Kidney capillary endothelial cell (primary cell): ENCODE measurements around the gene HINT2.
A peak's percentile ranks its signal among the peaks of the same experiment; 100 is the strongest.

Experiments used
- DNase-seq: peaks from one replicate; pipeline ENCODE4 v3.0.0-alpha.2; 2018; ENCODE audit warnings: low spot score

The HINT2 gene

GRCh38 chr9:35840881-35841644, 26.2 kb upstream of the HINT2 start:
- DNase-seq, result no peak

GRCh38 chr9:35839926-35840325, 25.1 kb upstream of the HINT2 start:
- no peak for DNase-seq

- no peak for DNase-seq
Observed at GRCh38 chr9:35836595-35836994, 21.8 kb upstream of the HINT2 start.

GRCh38 chr9:35835766-35836165, 20.9 kb upstream of the HINT2 start:
- DNase-seq, result no peak

- no peak for DNase-seq
Observed at GRCh38 chr9:35835216-35835632, 20.4 kb upstream of the HINT2 start.

- DNase-seq, result no peak
Observed at GRCh38 chr9:35834260-35835215, 19.7 kb upstream of the HINT2 start.

- no peak for DNase-seq
Observed at GRCh38 chr9:35832814-35833213, 18.0 kb upstream of the HINT2 start.

- DNase-seq, result no peak
Observed at GRCh38 chr9:35831040-35831439, 16.2 kb upstream of the HINT2 start.

- DNase-seq, result no peak
Observed at GRCh38 chr9:35829764-35830096, 14.9 kb upstream of the HINT2 start.

- peak; percentile 79 for DNase-seq
Observed at GRCh38 chr9:35829084-35829763, 14.4 kb upstream of the HINT2 start, which contains the start of gene TMEM8B. TSS of gene TMEM8B (plus strand) at chr9:35829228. CDS start at chr9:35829448, 220 bp downstream.

GRCh38 chr9:35828716-35829083, 13.9 kb upstream of the HINT2 start, which contains the start of gene FAM221B:
TSS of gene FAM221B (minus strand) at chr9:35828732. CDS start at chr9:35826161, 2,571 bp downstream.
- no peak for DNase-seq

GRCh38 chr9:35827486-35827885, 12.6 kb upstream of the HINT2 start:
- DNase-seq, result no peak

- DNase-seq, result peak; percentile 70
Observed at GRCh38 chr9:35826071-35826701, 11.3 kb upstream of the HINT2 start.

- no peak for DNase-seq
Observed at GRCh38 chr9:35822926-35823325, 8.1 kb upstream of the HINT2 start.

GRCh38 chr9:35820076-35820475, 5.2 kb upstream of the HINT2 start:
- DNase-seq, result no peak

GRCh38 chr9:35818341-35818740, 3.5 kb upstream of the HINT2 start:
- no peak for DNase-seq

GRCh38 chr9:35816708-35817107, 1.9 kb upstream of the HINT2 start:
- no peak for DNase-seq

GRCh38 chr9:35814106-35814840, 569 bp downstream of the HINT2 start:
- no peak for DNase-seq

GRCh38 chr9:35813434-35814105, 1.3 kb downstream of the HINT2 start:
- no peak for DNase-seq

GRCh38 chr9:35812025-35812602, 2.7 kb downstream of the HINT2 start, which contains the start of gene SPAG8:
TSS of gene SPAG8 (minus strand) at chr9:35812262. CDS start at chr9:35812147, 115 bp downstream.
- DNase-seq, result peak; percentile 92
